SK-N-SH (cell line): Measurements from ENCODE around the gene PHC2. TPM values are rescaled to one million over a fixed set of nuclear protein-coding genes. Genes with fewer than 3 reads are reported as not detected.

Source experiments
- CTCF ChIA-PET: fragments of 300-600, 350-600 bp; formaldehyde crosslinking; extraction: SDS; loops from one replicate; lab custom pipeline; 2021; lab: Yijun Ruan, JAX
- POLR2A ChIA-PET: fragments of 350-600 bp; sonication (Branson Sonifier 250); formaldehyde crosslinking; extraction: SDS; loops from one replicate; lab custom pipeline; 2020; ENCODE audit warnings: antibody characterized with exemption, inconsistent platforms; lab: Yijun Ruan, JAX
- DNase-seq: peaks from one replicate; pipeline ENCODE4 v3.0.0; 2012
- H2AFZ ChIP-seq: fragments of 200-600 bp; sonication (generic); 2 replicates; pipeline ENCODE4 v1.8.1; 2016; ENCODE audit warnings: antibody characterized with exemption, mild to moderate bottlenecking, low read depth
- H3F3A ChIP-seq: fragments of 200-600 bp; sonication (generic); replicated peaks from 2 replicates; pipeline ENCODE3; 2016; ENCODE audit warnings: antibody characterized with exemption, mild to moderate bottlenecking; ENCODE audit not compliant: insufficient read depth
- H3K27ac ChIP-seq, 2 experiments: fragments of 200-500 bp in 1 of 2; fragments of 200-600 bp in 1 of 2; sonication (Bioruptor generic) in 1 of 2; sonication (generic), shearing (Covaris generic) in 1 of 2; 2 replicates each; pipeline versions ENCODE4 v1.5.1 to v1.6.1; 2014 to 2016; ENCODE audit warnings: low read depth in 2 of 2, inconsistent platforms in 1 of 2, low read length in 1 of 2, mild to moderate bottlenecking in 1 of 2, mixed read lengths in 1 of 2
- H3K27me3 ChIP-seq: fragments of 200-600 bp; sonication (generic), shearing (Covaris generic); 2 replicates; pipeline ENCODE4 v1.6.1; 2016; ENCODE audit warnings: mixed run types; ENCODE audit not compliant: insufficient read depth
- H3K36me3 ChIP-seq, 2 experiments: fragments of 200-500 bp in 1 of 2; fragments of 200-600 bp in 1 of 2; sonication (Bioruptor generic) in 1 of 2; sonication (generic) in 1 of 2; replicated peaks in 1 of 2; 2 replicates each; pipeline versions ENCODE3 to v1.5.1; 2014 to 2016; ENCODE audit warnings: low read length in 1 of 2, mild to moderate bottlenecking in 1 of 2; ENCODE audit not compliant: insufficient read depth in 2 of 2, control insufficient read depth in 1 of 2
- H3K4me1 ChIP-seq, 2 experiments: fragments of 200-500 bp in 1 of 2; fragments of 200-600 bp in 1 of 2; sonication (Bioruptor generic) in 1 of 2; sonication (generic), shearing (Covaris generic) in 1 of 2; 2 replicates each; pipeline versions ENCODE4 v1.5.1 to v1.6.1; 2014 to 2016; ENCODE audit warnings: low read depth in 1 of 2, low read length in 1 of 2, mixed run types in 1 of 2; ENCODE audit not compliant: insufficient read depth in 2 of 2, control insufficient read depth in 1 of 2
- H3K4me2 ChIP-seq: fragments of 200-600 bp; sonication (generic), shearing (Covaris generic); 2 replicates; pipeline ENCODE4 v1.6.1; 2017; ENCODE audit warnings: mixed run types
- H3K4me3 ChIP-seq, 2 experiments: fragments of 200-500 bp in 1 of 2; fragments of 200-600 bp in 1 of 2; sonication (Bioruptor generic) in 1 of 2; sonication (generic), shearing (Covaris generic) in 1 of 2; 2 replicates each; pipeline versions ENCODE4 v1.5.1 to v1.8.1; 2014 to 2016; ENCODE audit warnings: low read depth in 2 of 2, inconsistent platforms in 1 of 2, low read length in 1 of 2, mild to moderate bottlenecking in 1 of 2, mixed read lengths in 1 of 2, moderate library complexity in 1 of 2
- H3K79me2 ChIP-seq: fragments of 200-600 bp; sonication (generic); 2 replicates; pipeline ENCODE4 v1.8.1; 2017; ENCODE audit warnings: mild to moderate bottlenecking; ENCODE audit not compliant: insufficient read depth
- H3K9ac ChIP-seq: fragments of 200-600 bp; sonication (generic); 2 replicates; pipeline ENCODE4 v1.6.1; 2017; ENCODE audit warnings: mixed run types
- H3K9me2 ChIP-seq: fragments of 200-600 bp; sonication (generic); 2 replicates; pipeline ENCODE4 v1.6.1; 2017; ENCODE audit warnings: mixed run types
- H3K9me3 ChIP-seq: fragments of 200-600 bp; sonication (generic); 2 replicates; pipeline ENCODE4 v1.6.1; 2017; ENCODE audit warnings: mixed run types, mild to moderate bottlenecking, moderate library complexity
- H4K20me1 ChIP-seq: fragments of 200-600 bp; sonication (generic); 2 replicates; pipeline ENCODE4 v1.6.1; 2017; ENCODE audit warnings: mild to moderate bottlenecking, mixed run types; ENCODE audit not compliant: insufficient read depth
- CHD2 ChIP-seq: fragments of 150-350 bp; IDR thresholded peaks from 2 replicates; pipeline ENCODE4 v1.6.1; 2018; ENCODE audit warnings: low read length; ENCODE audit not compliant: partially characterized antibody
- CTCF ChIP-seq: fragments of 200-600 bp; sonication (generic); IDR thresholded peaks from 2 replicates; pipeline ENCODE4 v1.6.1; 2017; ENCODE audit warnings: antibody characterized with exemption, mild to moderate bottlenecking, moderate library complexity
- ELF1 ChIP-seq: IDR thresholded peaks from 2 replicates; pipeline ENCODE4 v1.4.0; 2012
- FOSL2 ChIP-seq: IDR thresholded peaks from 2 replicates; pipeline ENCODE4 v1.4.0; 2012; ENCODE audit warnings: low read depth, mild to moderate bottlenecking, moderate library complexity, borderline replicate concordance
- FOXJ3 ChIP-seq: sonication (generic); formaldehyde crosslinking; IDR thresholded peaks from 2 replicates; pipeline ENCODE4 v1.5.1; 2020; ENCODE audit warnings: mild to moderate bottlenecking, missing genetic modification reagents
- FOXM1 ChIP-seq: IDR thresholded peaks from 2 replicates; pipeline ENCODE4 v1.4.0; 2012; ENCODE audit warnings: low read depth, mild to moderate bottlenecking
- MEF2A ChIP-seq: IDR thresholded peaks from 2 replicates; pipeline ENCODE4 v1.4.0; 2012; ENCODE audit warnings: low read depth, borderline replicate concordance
- MXI1 ChIP-seq: IDR thresholded peaks from 2 replicates; pipeline ENCODE4 v1.6.1; 2012; ENCODE audit warnings: mild to moderate bottlenecking, low read depth, low read length, improper control_type of control experiment
- NFIC ChIP-seq: IDR thresholded peaks from 2 replicates; pipeline ENCODE4 v1.4.0; 2012; ENCODE audit warnings: borderline replicate concordance
- NRF1 ChIP-seq: IDR thresholded peaks from 2 replicates; pipeline ENCODE4 v1.6.1; 2012; ENCODE audit warnings: low read depth, mild to moderate bottlenecking, low read length
- PBX3 ChIP-seq: IDR thresholded peaks from 2 replicates; pipeline ENCODE4; 2012
- POLR2AphosphoS5 ChIP-seq: IDR thresholded peaks from 2 replicates; pipeline ENCODE4 v1.6.1; 2012; ENCODE audit warnings: low read depth, low read length
- RAD21 ChIP-seq: IDR thresholded peaks from 2 replicates; pipeline ENCODE4 v1.6.1; 2012; ENCODE audit warnings: mild to moderate bottlenecking, low read length
- RXRA ChIP-seq: IDR thresholded peaks from 2 replicates; pipeline ENCODE4 v1.4.0; 2012; ENCODE audit warnings: low read depth, mild to moderate bottlenecking, borderline replicate concordance
- SIN3A ChIP-seq: IDR thresholded peaks from 2 replicates; pipeline ENCODE4 v1.6.1; 2012; ENCODE audit warnings: low read depth, mild to moderate bottlenecking, low read length, moderate library complexity, borderline replicate concordance
- WGBS: methylation state at CpG from one replicate; pipeline ENCODE4 v1.1.6; 2017; ENCODE audit warnings: low lambda C conversion rate; 5-methylcytosine and 5-hydroxymethylcytosine counted together
- polyA plus RNA-seq, 3 experiments: library from polyadenylated mRNA; depleted of rRNA; stranded (reverse); fragments of >200 nt; gene quantifications; 2 replicates each; pipeline ENCODE4 v1.2.3, GENCODE V29; 2012

Gene PHC2
- polyA plus RNA-seq, 1 of the 3 experiments (the other 2 are of a cell fraction): 98.7 TPM

- 0 out of 2 replicates have a peak, but pooled peaks have one; percentile 21 for TF ChIP-seq MXI1
- TF ChIP-seq, all 33 proteins: peak for 15
These were observed 88.7 kb downstream of the PHC2 start (continued) for GRCh38 chr1:33342041-33342723.

- no peak for DNase-seq
- Histone ChIP-seq H2AFZ (no peak overlapping the region), H3K9me2 (no peaks in the 10 kb centered on the region), H3K27ac (peak overlapping the region; percentile 1 to 47; a peak in 2 of 4 replicates), H4K20me1 (peaks cover 89% of the 10 kb centered on the region), H3K79me2 (peaks cover 100% of the 10 kb centered on the region), H3K9me3 (no peaks in the 10 kb centered on the region), H3F3A (peaks cover 51% of the 10 kb centered on the region), H3K27me3 (no peaks in the 10 kb centered on the region), H3K9ac (no peak overlapping the region), H3K4me1 (peaks cover 57 to 95% of the 10 kb centered on the region in 2 experiments), H3K4me2 (peak overlapping the region; percentile 71; the same call in 1 of the 2 replicates), H3K4me3 (no peak overlapping the region), H3K36me3 (peaks cover 52 to 55% of the 10 kb centered on the region in 2 experiments)
- POLR2A ChIA-PET: no interaction called here
- 87% methylated on average over 6 of the region's 6 CpGs for WGBS
- CTCF ChIA-PET: interaction anchor here (1.0 kb wide), 1 partner anchor 115 kb away, joined by 3 read pairs; no protein-coding TSS in a partner anchor
- TF ChIP-seq CTCF (no peak), SIN3A (no peak), FOXM1 (no peak), NFIC (no peak), FOXJ3 (CRISPR knock-in tag) (no peak), POLR2AphosphoS5 (no peak), MEF2A (no peak), NRF1 (no peak), ELF1 (no peak), FOSL2 (no peak), RXRA (no peak), RAD21 (no peak), CHD2 (no peak), PBX3 (no peak)
These were observed 89.7 kb downstream of the PHC2 start for GRCh38 chr1:33341190-33341589.
